T follicular helper cell (primary cell): ENCODE data around the gene SLC25A12.
"Not testable (repeated sequence)": the region's sequence is repeated elsewhere in the genome, so short reads cannot be mapped to it uniquely, and the experiment has no call there.

Experiments
- DNase-seq: peaks from one replicate; pipeline ENCODE4 v3.0.0-alpha.2; 2020; ENCODE audit warnings: low read depth
- total RNA-seq, 2 experiments: gene quantifications; one replicate each; lab custom pipeline; 2026; lab: John Stamatoyannopoulos, UW

Gene SLC25A12
- total RNA-seq: 31.1 to 43.1 reads per million in 2 experiments

GRCh38 chr2:171893824-171894611, at the start of gene SLC25A12:
SLC25A12 (minus strand) TSS chr2:171894244; CDS start chr2:171894214, 30 bp downstream.
- peak; percentile 48 for DNase-seq

GRCh38 chr2:171941316-171941699, 47.3 kb upstream of the SLC25A12 start:
- no peak for DNase-seq

GRCh38 chr2:171939743-171940071, 45.7 kb upstream of the SLC25A12 start:
- DNase-seq: no peak

- DNase-seq: no peak
Observed at GRCh38 chr2:171939058-171939742, 45.2 kb upstream of the SLC25A12 start.

GRCh38 chr2:171930385-171930784, 36.3 kb upstream of the SLC25A12 start:
- DNase-seq: no peak

GRCh38 chr2:171924170-171924942, 30.3 kb upstream of the SLC25A12 start:
- DNase-seq: no peak

- DNase-seq: no peak
Observed at GRCh38 chr2:171923206-171923605, 29.2 kb upstream of the SLC25A12 start.

- DNase-seq: peak; percentile 95
Observed at GRCh38 chr2:171922230-171923022, 28.4 kb upstream of the SLC25A12 start, which contains the start of gene HAT1. HAT1 (plus strand) TSS chr2:171922461; CDS start chr2:171922501, 40 bp downstream.

GRCh38 chr2:171921970-171922229, 27.9 kb upstream of the SLC25A12 start:
- no peak for DNase-seq

- DNase-seq: no peak
Observed at GRCh38 chr2:171919453-171919852, 25.4 kb upstream of the SLC25A12 start.

GRCh38 chr2:171913517-171913916, 19.5 kb upstream of the SLC25A12 start:
- DNase-seq: no peak

- DNase-seq: no peak
Observed at GRCh38 chr2:171910494-171910893, 16.4 kb upstream of the SLC25A12 start.

- DNase-seq: no peak
Observed at GRCh38 chr2:171909266-171909665, 15.2 kb upstream of the SLC25A12 start.

GRCh38 chr2:171908235-171908634, 14.2 kb upstream of the SLC25A12 start:
- DNase-seq: no peak

- no peak for DNase-seq
Observed at GRCh38 chr2:171902840-171903420, 8.9 kb upstream of the SLC25A12 start.

GRCh38 chr2:171899623-171900282, 5.7 kb upstream of the SLC25A12 start:
- not testable (repeated sequence) for DNase-seq

- no peak for DNase-seq
Observed at GRCh38 chr2:171895786-171896185, 1.7 kb upstream of the SLC25A12 start.

- no peak for DNase-seq
Observed at GRCh38 chr2:171894612-171894947, 536 bp upstream of the SLC25A12 start.

- DNase-seq: no peak
Observed at GRCh38 chr2:171893196-171893823, 734 bp downstream of the SLC25A12 start.

- DNase-seq: no peak
Observed at GRCh38 chr2:171889808-171890207, 4.2 kb downstream of the SLC25A12 start.

- no peak for DNase-seq
Observed at GRCh38 chr2:171889333-171889732, 4.7 kb downstream of the SLC25A12 start.
